SU-DHL-6 (cell line): Measurements from ENCODE around the gene SEMA4A.

ENCODE experiments used
- EZH2phosphoT487 ChIP-seq: fragments of 200-600 bp; sonication (generic), shearing (Covaris generic); conservative IDR thresholded peaks from 2 replicates; pipeline ENCODE4 v1.6.1; 2018; ENCODE audit warnings: mild to moderate bottlenecking, antibody characterized with exemption, low read length, moderate library complexity, mixed read lengths
- TF ChIP-seq, protein P1 (sequence below): fragments of 200-600 bp; sonication (generic); IDR thresholded peaks from one replicate; pipeline ENCODE4 v1.5.1; 2017; ENCODE audit warnings: antibody characterized with exemption, mild to moderate bottlenecking, low read length, moderate library complexity; ENCODE audit not compliant: insufficient read depth, poor library complexity, severe bottlenecking

DNA sequence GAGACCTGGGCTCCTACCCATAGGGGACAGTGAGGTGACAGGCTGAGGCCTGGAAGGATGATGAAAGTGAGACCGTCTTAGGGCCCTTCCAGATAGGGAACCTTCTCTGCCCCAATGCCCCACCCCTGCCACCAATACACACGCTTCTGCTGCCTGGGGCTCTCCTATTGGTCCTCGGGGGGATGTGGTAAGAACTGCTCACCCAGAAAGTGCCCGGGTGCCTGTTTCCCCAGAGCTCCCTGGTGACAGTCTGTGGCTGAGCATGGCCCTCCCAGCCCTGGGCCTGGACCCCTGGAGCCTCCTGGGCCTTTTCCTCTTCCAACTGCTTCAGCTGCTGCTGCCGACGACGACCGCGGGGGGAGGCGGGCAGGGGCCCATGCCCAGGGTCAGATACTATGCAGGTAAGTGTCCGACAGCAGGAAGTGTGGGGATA lies 948 bp downstream of the SEMA4A start:
- TF ChIP-seq, protein P1, sequence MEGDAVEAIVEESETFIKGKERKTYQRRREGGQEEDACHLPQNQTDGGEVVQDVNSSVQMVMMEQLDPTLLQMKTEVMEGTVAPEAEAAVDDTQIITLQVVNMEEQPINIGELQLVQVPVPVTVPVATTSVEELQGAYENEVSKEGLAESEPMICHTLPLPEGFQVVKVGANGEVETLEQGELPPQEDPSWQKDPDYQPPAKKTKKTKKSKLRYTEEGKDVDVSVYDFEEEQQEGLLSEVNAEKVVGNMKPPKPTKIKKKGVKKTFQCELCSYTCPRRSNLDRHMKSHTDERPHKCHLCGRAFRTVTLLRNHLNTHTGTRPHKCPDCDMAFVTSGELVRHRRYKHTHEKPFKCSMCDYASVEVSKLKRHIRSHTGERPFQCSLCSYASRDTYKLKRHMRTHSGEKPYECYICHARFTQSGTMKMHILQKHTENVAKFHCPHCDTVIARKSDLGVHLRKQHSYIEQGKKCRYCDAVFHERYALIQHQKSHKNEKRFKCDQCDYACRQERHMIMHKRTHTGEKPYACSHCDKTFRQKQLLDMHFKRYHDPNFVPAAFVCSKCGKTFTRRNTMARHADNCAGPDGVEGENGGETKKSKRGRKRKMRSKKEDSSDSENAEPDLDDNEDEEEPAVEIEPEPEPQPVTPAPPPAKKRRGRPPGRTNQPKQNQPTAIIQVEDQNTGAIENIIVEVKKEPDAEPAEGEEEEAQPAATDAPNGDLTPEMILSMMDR, result no peak
- no peak for TF ChIP-seq EZH2phosphoT487
